SK-N-SH treated with all-trans-retinoic acid at 6 μM for 48 hours (cell line): ENCODE results near the gene SLC35F3.

Source experiments
- ESRRG ChIP-seq: fragments of 250-450 bp; sonication (Bioruptor Pico); IDR thresholded peaks from 2 replicates; pipeline ENCODE4 v1.6.1; 2021; ENCODE audit warnings: mild to moderate bottlenecking
- TCF4 ChIP-seq: fragments of 250-450 bp; sonication (Bioruptor Pico); IDR thresholded peaks from 2 replicates; pipeline ENCODE4 v1.8.0; 2021; ENCODE audit warnings: mild to moderate bottlenecking, moderate library complexity, borderline replicate concordance
- ZNF565 ChIP-seq: fragments of 450-650 bp; formaldehyde crosslinking; conservative IDR thresholded peaks from 2 replicates; pipeline ENCODE4 v1.5.0; 2020; ENCODE audit warnings: low read depth, mild to moderate bottlenecking, moderate library complexity

- TF ChIP-seq ESRRG, result no peak
- no peak for TF ChIP-seq TCF4
- TF ChIP-seq ZNF565, result no peak
These were observed 109.7 kb downstream of the SLC35F3 start for GRCh38 chr1:234014208-234014607.
